K562 (cell line): ENCODE data around the gene EPHB3. TPM values are rescaled to one million over a fixed set of nuclear protein-coding genes. Genes with fewer than 3 reads are reported as not detected.

ENCODE experiments used
- ATAC-seq: fragments of 200-7000 bp; cut with Tn5 transposase; 3 replicates; pipeline ENCODE4 v1.9.1; 2020; ENCODE audit warnings: moderate library complexity
- BruUV-seq: library from RNA; stranded (reverse); fragments of 400-500 nt; replicated peaks from 2 replicates; lab custom pipeline; 2021; lab: Mats Ljungman, UMichigan
- CTCF ChIA-PET: fragments of 300-600 bp; formaldehyde crosslinking; extraction: SDS; loops from one replicate; lab custom pipeline; 2021; ENCODE audit warnings: low intra/inter-chr PET ratio; lab: Yijun Ruan, JAX
- POLR2A ChIA-PET: fragments of 300-600, 350-650 bp; sonication (Branson Sonifier 250); formaldehyde crosslinking; extraction: SDS; loops from one replicate; lab custom pipeline; 2021; ENCODE audit warnings: antibody characterized with exemption, inconsistent platforms; lab: Yijun Ruan, JAX
- DNase-seq, 4 experiments: peaks; one replicate each; pipeline versions ENCODE4 v3.0.0 to v3.0.0-alpha.2; 2011 to 2018; ENCODE audit warnings: low spot score in 3 of 4, mixed read lengths in 3 of 4; ENCODE audit errors: extremely low read depth in 1 of 4
- FAIRE-seq: peaks from 2 replicates; lab custom pipeline; 2011; peaks lifted over from hg19 to GRCh38; lab: Jason Lieb, UNC
- H2AFZ ChIP-seq: 2 replicates; pipeline ENCODE4 v1.6.0; 2011; ENCODE audit warnings: low read depth, low read length, control low read depth, inconsistent platforms
- H3K27ac ChIP-seq: fragments of 200-600 bp; 3 replicates; pipeline ENCODE4 v1.8.0; 2011; ENCODE audit warnings: low read depth, mild to moderate bottlenecking, control low read depth, inconsistent platforms, low read length, moderate library complexity, mixed read lengths; ENCODE audit errors: extremely low read depth
- H3K27me3 ChIP-seq, 2 experiments: fragments of 300-600 bp in 1 of 2; 2 replicates in 1 of 2; 3 replicates in 1 of 2; pipeline versions ENCODE4 v1.6.0 to v1.8.0; 2011; ENCODE audit warnings: inconsistent platforms in 2 of 2, low read length in 2 of 2, mild to moderate bottlenecking in 1 of 2, mixed read lengths in 1 of 2, moderate library complexity in 1 of 2; ENCODE audit not compliant: control insufficient read depth in 2 of 2, insufficient read depth in 2 of 2
- H3K36me3 ChIP-seq: fragments of 300-600 bp; 3 replicates; pipeline ENCODE4 v1.8.0; 2011; ENCODE audit warnings: mild to moderate bottlenecking, low read length, inconsistent platforms; ENCODE audit not compliant: control insufficient read depth, insufficient read depth
- H3K4me1 ChIP-seq, 2 experiments: fragments of 200-600 bp in 1 of 2; replicated peaks in 1 of 2; 2 replicates in 1 of 2; 3 replicates in 1 of 2; pipeline versions ENCODE4 v1.5.1 to v1.8.0; 2011; ENCODE audit warnings: inconsistent platforms in 2 of 2, low read length in 2 of 2, mild to moderate bottlenecking in 1 of 2, mixed read lengths in 1 of 2, moderate library complexity in 1 of 2; ENCODE audit not compliant: control insufficient read depth in 2 of 2, insufficient read depth in 2 of 2
- H3K4me2 ChIP-seq: 2 replicates; pipeline ENCODE4 v1.6.1; 2011; ENCODE audit warnings: low read length, control low read depth, inconsistent platforms, mixed read lengths; ENCODE audit not compliant: insufficient read depth
- H3K4me3 ChIP-seq: fragments of 200-600 bp; sonication (generic), shearing (Covaris generic); 2 replicates; pipeline ENCODE4 v1.5.1; 2016; ENCODE audit warnings: control low read depth, inconsistent platforms
- H3K79me2 ChIP-seq: fragments of 200-600 bp; 3 replicates; pipeline ENCODE4 v1.8.0; 2011; ENCODE audit warnings: low read length, inconsistent platforms; ENCODE audit not compliant: control insufficient read depth, insufficient read depth
- H3K9ac ChIP-seq, 2 experiments: 2 replicates each; pipeline versions ENCODE4 v1.6.0 to v1.6.1; 2011; ENCODE audit warnings: low read depth in 2 of 2, low read length in 2 of 2, control low read depth in 1 of 2, inconsistent platforms in 1 of 2, mild to moderate bottlenecking in 1 of 2, mixed read lengths in 1 of 2; ENCODE audit not compliant: insufficient read depth in 1 of 2
- H3K9me1 ChIP-seq: one replicate; pipeline ENCODE4 v1.6.0; 2011; ENCODE audit warnings: inconsistent platforms, mild to moderate bottlenecking, low read length, moderate library complexity; ENCODE audit not compliant: control insufficient read depth, insufficient read depth
- H3K9me3 ChIP-seq: replicated peaks from 2 replicates; pipeline ENCODE4 v1.5.1; 2011; ENCODE audit warnings: low read depth, low read length, inconsistent platforms; ENCODE audit not compliant: control insufficient read depth, insufficient read depth
- H4K20me1 ChIP-seq: replicated peaks from 2 replicates; pipeline ENCODE4 v1.6.1; 2011; ENCODE audit warnings: low read length, inconsistent platforms, mixed read lengths; ENCODE audit not compliant: control insufficient read depth, insufficient read depth
- ATF1 ChIP-seq, 2 experiments: fragments of 450-650 bp in 1 of 2; IDR thresholded peaks; 2 replicates each; pipeline ENCODE4 v1.6.1; 2016; ENCODE audit warnings: missing compliant biosample characterization in 1 of 2, missing genetic modification characterization in 1 of 2
- CBX5 ChIP-seq: IDR thresholded peaks from 2 replicates; pipeline ENCODE4 v1.6.1; 2014; ENCODE audit warnings: low read depth, borderline replicate concordance
- CEBPZ ChIP-seq: fragments of 150-350 bp; IDR thresholded peaks from 2 replicates; pipeline ENCODE4 v1.6.1; 2014; ENCODE audit warnings: low read depth, mild to moderate bottlenecking, low read length, borderline replicate concordance
- CHD4 ChIP-seq: fragments of 200-600 bp; sonication (generic); IDR thresholded peaks from 3 replicates; pipeline ENCODE4 v1.6.1; 2012; ENCODE audit warnings: low read depth, mild to moderate bottlenecking, mixed read lengths, low read length, inconsistent platforms; ENCODE audit not compliant: insufficient read depth, insufficient replicate concordance, poor library complexity, severe bottlenecking
- DPF2 ChIP-seq: fragments of 450-650 bp; IDR thresholded peaks from 2 replicates; pipeline ENCODE4 v1.6.1; 2016
- ESRRA ChIP-seq: fragments of 450-650 bp; IDR thresholded peaks from 2 replicates; pipeline ENCODE4 v1.6.1; 2014; ENCODE audit warnings: low read depth, mild to moderate bottlenecking, moderate library complexity, borderline replicate concordance
- KDM1A ChIP-seq, 2 experiments: fragments of 450-650 bp; IDR thresholded peaks; 2 replicates each; pipeline ENCODE4 v1.6.1; 2016; ENCODE audit warnings: mild to moderate bottlenecking in 2 of 2
- KHSRP ChIP-seq: fragments of 450-650 bp; IDR thresholded peaks from 2 replicates; pipeline ENCODE4 v1.6.1; 2017
- NR1H2 ChIP-seq: sonication (generic); formaldehyde crosslinking; IDR thresholded peaks from 2 replicates; pipeline ENCODE4 v1.4.0; 2020; ENCODE audit warnings: mild to moderate bottlenecking, missing genetic modification reagents
- RBM22 ChIP-seq: fragments of 200-400 bp; formaldehyde crosslinking; IDR thresholded peaks from 2 replicates; pipeline ENCODE4 v1.6.1; 2018; ENCODE audit warnings: low read length, low read depth; ENCODE audit not compliant: poor library complexity, severe bottlenecking
- ZBED1 ChIP-seq: IDR thresholded peaks from 2 replicates; pipeline ENCODE4 v1.6.1; 2014
- ZBTB12 ChIP-seq: fragments of 250-450 bp; sonication (Bioruptor Pico); IDR thresholded peaks from 2 replicates; pipeline ENCODE4 v1.4.0; 2020
- ZFP1 ChIP-seq: fragments of 450-650 bp; formaldehyde crosslinking; IDR thresholded peaks from 2 replicates; pipeline ENCODE4 v1.4.0; 2020; ENCODE audit warnings: mild to moderate bottlenecking, mixed read lengths
- ZNF3 ChIP-seq: fragments of 250-450 bp; sonication (Bioruptor Pico); IDR thresholded peaks from 2 replicates; pipeline ENCODE4 v1.5.0; 2021; ENCODE audit warnings: mild to moderate bottlenecking, moderate library complexity
- ZNF75A ChIP-seq: fragments of 450-650 bp; formaldehyde crosslinking; IDR thresholded peaks from 2 replicates; pipeline ENCODE4 v1.4.0; 2020; ENCODE audit warnings: mild to moderate bottlenecking
- WGBS: fragments of 100-300 bp; shearing (Covaris generic); methylation state at CpG from one replicate; pipeline ENCODE4 v1.1.6; 2016; ENCODE audit warnings: low coverage, mixed read lengths; ENCODE audit not compliant: insufficient coverage; ENCODE audit errors: missing lambda C conversion rate; 5-methylcytosine and 5-hydroxymethylcytosine counted together
- in situ Hi-C: fragments of 300-500 bp; cut with MboI; formaldehyde crosslinking; loops from 4 replicates; pipeline ENCODE4 v1.15.0; 2018; ENCODE audit warnings: inconsistent platforms, mixed read lengths
- intact Hi-C: fragments of 100-400 bp; cut with micrococcal nuclease; formaldehyde crosslinking; loops from 2 replicates; pipeline ENCODE4 v1.14.2; 2022
- polyA plus RNA-seq, 8 experiments: library from polyadenylated mRNA; depleted of rRNA in 4 of 8; stranded (reverse) in 5 of 8; unstranded in 3 of 8; fragments of >200 nt; fragmentation: Nextera tagmentation in 2 of 8; fragmentation: Illumina TruSeq in 1 of 8; extraction: Ambion mirVana in 2 of 8; extraction: Trizol in 1 of 8; gene quantifications; 2 replicates each; pipeline versions ENCODE4 v1.2.1 to v1.2.3, GENCODE V29; 2011 to 2014; ENCODE audit warnings: inconsistent platforms in 1 of 8, missing spikeins in 1 of 8
- total RNA-seq, 7 experiments: library from RNA; depleted of rRNA in 6 of 7; stranded (reverse); fragments of >200 nt in 6 of 7; fragmentation: Illumina TruSeq in 2 of 7; extraction: Trizol in 2 of 7; gene quantifications; 2 replicates each; pipeline versions ENCODE4 v1.2.1 to v1.2.3, GENCODE V29; 2011 to 2021; ENCODE audit warnings: low replicate concordance in 1 of 7

The EPHB3 gene
- total and polyA plus RNA-seq, 9 of the 15 experiments (the other 6 are each of a cell fraction or from before 2014, with no cell fraction given), result not detected

GRCh38 chr3:184630861-184631471, 69.4 kb downstream of the EPHB3 start (continued):
- TF ChIP-seq ZBTB12 (CRISPR knock-in tag), result no peak
- no peak for TF ChIP-seq ESRRA
- no peak for TF ChIP-seq CBX5
- TF ChIP-seq ZBED1, result no peak
- TF ChIP-seq NR1H2 (CRISPR knock-in tag), result no peak
- no peak for TF ChIP-seq CHD4

GRCh38 chr3:184631472-184631861, 69.9 kb downstream of the EPHB3 start:
- H3K79me2 ChIP-seq, result no peaks in the 10 kb centered on the region
- no peak for ATAC-seq
- no peak for DNase-seq
- H3K4me3 ChIP-seq, result no peak overlapping the region
- no peak overlapping the region for H3K9ac ChIP-seq
- no peak overlapping the region for H3K27ac ChIP-seq
- POLR2A ChIA-PET, result interaction anchor here (0.9 to 1.0 kb wide), 2 partner anchors 7 to 10 kb away, joined by 4 read pairs; no protein-coding TSS in a partner anchor
- intact Hi-C loops, result no loop called here
- WGBS, result 3% methylated on average over 19 of the region's 19 CpGs
- 0 out of 2 replicates have a peak, but pooled peaks cover 3% of the 10 kb centered on the region for H4K20me1 ChIP-seq
- H3K9me3 ChIP-seq, result no peaks in the 10 kb centered on the region
- no peak for FAIRE-seq
- H3K9me1 ChIP-seq, result no peaks in the 10 kb centered on the region
- no TSS peak for BruUV-seq
- H3K36me3 ChIP-seq, result no peaks in the 10 kb centered on the region
- TF ChIP-seq RBM22 (no peak), KHSRP (no peak), ZNF3 (CRISPR knock-in tag) (no peak), KDM1A (IDR thresholded peaks at IDR 0.05) (no peak), ZNF75A (no peak), ATF1 (CRISPR knock-in tag; IDR thresholded peaks at IDR 0.05) (no peak), ATF1 (tag; IDR thresholded peaks at IDR 0.05) (no peak), CEBPZ (no peak), ZFP1 (CRISPR knock-in tag) (no peak), DPF2 (no peak)
- in situ Hi-C loops, result no loop called here
- H3K4me2 ChIP-seq, result no peak overlapping the region
- H3K4me1 ChIP-seq, result peaks cover 0 to 6% of the 10 kb centered on the region in 2 experiments; a peak in 1 of 5 replicates
- no peak overlapping the region for H2AFZ ChIP-seq
- CTCF ChIA-PET, result no interaction called here
- H3K27me3 ChIP-seq, result peaks cover 63 to 97% of the 10 kb centered on the region in 2 experiments
